DMS79 (cell line): ENCODE data around the gene STMN3.

Experiments used
- DNase-seq: peaks from one replicate; lab custom pipeline; 2025; lab: John Stamatoyannopoulos, UW

The STMN3 gene

GRCh38 chr20:63692436-63693082 is 39.3 kb upstream of the STMN3 start:
- no peak for DNase-seq

GRCh38 chr20:63691711-63692435 is 38.6 kb upstream of the STMN3 start:
- DNase-seq: no peak

GRCh38 chr20:63690898-63691710 is 37.9 kb upstream of the STMN3 start:
- no peak for DNase-seq

GRCh38 chr20:63690003-63690897 is 37.0 kb upstream of the STMN3 start:
- no peak for DNase-seq

GRCh38 chr20:63689046-63690002 is 36.1 kb upstream of the STMN3 start:
- no peak for DNase-seq

GRCh38 chr20:63688228-63689045 is 35.2 kb upstream of the STMN3 start:
- no peak for DNase-seq

GRCh38 chr20:63687419-63688178 is 34.4 kb upstream of the STMN3 start:
- DNase-seq: no peak

GRCh38 chr20:63686492-63687321 is 33.5 kb upstream of the STMN3 start:
- no peak for DNase-seq

GRCh38 chr20:63686094-63686491 is 32.9 kb upstream of the STMN3 start:
- no peak for DNase-seq

- DNase-seq: no peak
These were observed 32.2 kb upstream of the STMN3 start for GRCh38 chr20:63685269-63686026.

GRCh38 chr20:63682384-63683139 is 29.3 kb upstream of the STMN3 start:
- DNase-seq: no peak

GRCh38 chr20:63681609-63682142 is 28.5 kb upstream of the STMN3 start:
- DNase-seq: no peak

- DNase-seq: no peak
These were observed 27.8 kb upstream of the STMN3 start for GRCh38 chr20:63680857-63681608.

- no peak for DNase-seq
These were observed 27.2 kb upstream of the STMN3 start for GRCh38 chr20:63680427-63680826.

- no peak for DNase-seq
These were observed 26.6 kb upstream of the STMN3 start for GRCh38 chr20:63679799-63680305.
